Measurements from ENCODE around the gene ST8SIA5. TPM values are rescaled to one million over a fixed set of nuclear protein-coding genes. Genes with fewer than 3 reads are reported as not detected.

ST8SIA5 gene
- total and polyA plus RNA-seq, 9 of the 15 experiments (the other 6 are each of a cell fraction or from before 2014, with no cell fraction given), result 0.03 to 0.33 (median 0.06) TPM; not detected in 5

DNA sequence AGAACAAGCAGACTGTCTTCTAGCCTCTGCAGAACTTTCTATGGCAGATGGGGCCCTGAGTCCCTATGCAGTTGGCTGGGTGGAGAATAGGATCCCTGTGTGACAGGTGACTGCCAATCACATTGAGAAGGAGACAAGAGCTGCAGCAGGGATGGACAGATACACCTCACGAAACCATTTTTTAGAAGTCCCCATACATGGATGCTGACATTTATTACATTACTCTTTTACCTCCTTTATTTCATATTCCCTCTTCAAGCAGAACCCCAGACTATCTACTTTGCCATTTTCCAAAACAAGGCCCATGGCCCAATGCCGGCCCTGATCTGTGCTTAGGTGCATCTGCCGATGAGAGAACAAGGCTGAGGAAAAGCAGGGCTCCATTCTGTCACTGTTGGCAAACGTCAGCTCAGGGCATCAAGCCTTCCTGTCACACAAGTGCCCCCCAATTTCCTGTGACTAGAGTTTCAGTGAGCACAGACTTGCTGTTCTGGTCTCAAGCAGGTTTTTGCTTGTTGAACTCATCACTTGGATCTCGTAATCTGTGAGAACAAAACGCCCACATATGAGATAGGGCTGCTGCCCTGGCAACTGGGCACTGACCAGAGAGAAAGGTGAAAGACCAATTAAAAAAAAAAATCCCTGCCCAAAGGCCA is 135.6 kb downstream of the ST8SIA5 start:
- CTCF ChIA-PET (ENCODE audit: low intra/inter-chr PET ratio), result no interaction called here
- no TSS peak for BruUV-seq (replicated peaks)

GRCh38 chr18:46619559-46619958 is 137.3 kb downstream of the ST8SIA5 start:
- CTCF ChIA-PET (ENCODE audit: low intra/inter-chr PET ratio), result no interaction called here
- no peak for FAIRE-seq
- 0% methylated on average over 3 of the region's 3 CpGs for WGBS (ENCODE audit: insufficient coverage, low coverage, missing lambda C conversion rate)

More for the DNA sequence above, 135.6 kb downstream of the ST8SIA5 start:
- WGBS (ENCODE audit: insufficient coverage, low coverage, missing lambda C conversion rate), result 0% methylated on average over 6 of the region's 6 CpGs
- no peaks in the 10 kb centered on the region; a peak in 1 of 5 replicates for H3K27me3 ChIP-seq (ENCODE audit: control insufficient read depth in 2 of 2, insufficient read depth in 2 of 2, low read length in 2 of 2)
- H3K9ac ChIP-seq (ENCODE audit: insufficient read depth in 1 of 2, low read depth in 2 of 2, low read length in 2 of 2), result no peak overlapping the region
- no peak overlapping the region for H3K4me2 ChIP-seq (ENCODE audit: insufficient read depth, low read length)
- intact Hi-C loops (cut with micrococcal nuclease), result loop anchor here (10.0 kb wide), 1 partner anchor 66 kb away; no protein-coding TSS in a partner anchor
- DNase-seq (ENCODE audit: extremely low read depth in 1 of 4, low spot score in 3 of 4), result no peak
- no peak overlapping the region for H2AFZ ChIP-seq (ENCODE audit: low read depth, low read length)
- no peaks in the 10 kb centered on the region for H4K20me1 ChIP-seq (replicated peaks; ENCODE audit: control insufficient read depth, insufficient read depth, low read length)
- H3K27ac ChIP-seq (ENCODE audit: extremely low read depth, low read depth, low read length), result no peak overlapping the region
- TF ChIP-seq DMBX1 (CRISPR knock-in tag; IDR thresholded peaks at IDR 0.05; ENCODE audit: borderline replicate concordance) (no peak), BRD9 (IDR thresholded peaks at IDR 0.05; ENCODE audit: low read depth, partially characterized antibody) (no peak), ID3 (CRISPR knock-in tag; IDR thresholded peaks at IDR 0.05) (no peak), ID3 (tag; IDR thresholded peaks at IDR 0.05) (no peak)
- H3K9me1 ChIP-seq (ENCODE audit: control insufficient read depth, insufficient read depth, low read length), result no peaks in the 10 kb centered on the region
- no peaks in the 10 kb centered on the region for H3K36me3 ChIP-seq (ENCODE audit: control insufficient read depth, insufficient read depth, low read length)
- ATAC-seq, result no peak
- no peak for FAIRE-seq
- POLR2A ChIA-PET, result no interaction called here
- in situ Hi-C loops (cut with MboI), result no loop called here
- H3K9me3 ChIP-seq (replicated peaks; ENCODE audit: control insufficient read depth, insufficient read depth, low read depth, low read length), result no peaks in the 10 kb centered on the region
- H3K4me3 ChIP-seq, result no peak overlapping the region
- no peaks in the 10 kb centered on the region for H3K79me2 ChIP-seq (ENCODE audit: control insufficient read depth, insufficient read depth, low read length)
- peaks cover 0 to 5% of the 10 kb centered on the region in 2 experiments; a peak in 2 of 5 replicates for H3K4me1 ChIP-seq (replicated peaks in 1 of 2; ENCODE audit: control insufficient read depth in 2 of 2, insufficient read depth in 2 of 2, low read length in 2 of 2)

More at GRCh38 chr18:46619559-46619958, 137.3 kb downstream of the ST8SIA5 start:
- Histone ChIP-seq H3K27me3 (ENCODE audit: control insufficient read depth in 2 of 2, insufficient read depth in 2 of 2, low read length in 2 of 2) (no peaks in the 10 kb centered on the region), H2AFZ (ENCODE audit: low read depth, low read length) (no peak overlapping the region), H3K9me3 (replicated peaks; ENCODE audit: control insufficient read depth, insufficient read depth, low read depth, low read length) (no peaks in the 10 kb centered on the region), H3K9ac (ENCODE audit: insufficient read depth in 1 of 2, low read depth in 2 of 2, low read length in 2 of 2) (no peak overlapping the region), H3K9me1 (ENCODE audit: control insufficient read depth, insufficient read depth, low read length) (no peaks in the 10 kb centered on the region), H3K4me1 (replicated peaks in 1 of 2; ENCODE audit: control insufficient read depth in 2 of 2, insufficient read depth in 2 of 2, low read length in 2 of 2) (peaks cover 0 to 5% of the 10 kb centered on the region in 2 experiments; a peak in 2 of 5 replicates), H3K79me2 (ENCODE audit: control insufficient read depth, insufficient read depth, low read length) (no peaks in the 10 kb centered on the region), H3K4me2 (ENCODE audit: insufficient read depth, low read length) (no peak overlapping the region), H3K36me3 (ENCODE audit: control insufficient read depth, insufficient read depth, low read length) (no peaks in the 10 kb centered on the region), H3K27ac (ENCODE audit: extremely low read depth, low read depth, low read length) (no peak overlapping the region), H4K20me1 (replicated peaks; ENCODE audit: control insufficient read depth, insufficient read depth, low read length) (no peaks in the 10 kb centered on the region), H3K4me3 (no peak overlapping the region)
- BruUV-seq (replicated peaks), result no TSS peak
- POLR2A ChIA-PET, result interaction anchor here (0.7 kb wide), 1 partner anchor 11 kb away, joined by 4 read pairs; no protein-coding TSS in a partner anchor
- TF ChIP-seq, protein P1, sequence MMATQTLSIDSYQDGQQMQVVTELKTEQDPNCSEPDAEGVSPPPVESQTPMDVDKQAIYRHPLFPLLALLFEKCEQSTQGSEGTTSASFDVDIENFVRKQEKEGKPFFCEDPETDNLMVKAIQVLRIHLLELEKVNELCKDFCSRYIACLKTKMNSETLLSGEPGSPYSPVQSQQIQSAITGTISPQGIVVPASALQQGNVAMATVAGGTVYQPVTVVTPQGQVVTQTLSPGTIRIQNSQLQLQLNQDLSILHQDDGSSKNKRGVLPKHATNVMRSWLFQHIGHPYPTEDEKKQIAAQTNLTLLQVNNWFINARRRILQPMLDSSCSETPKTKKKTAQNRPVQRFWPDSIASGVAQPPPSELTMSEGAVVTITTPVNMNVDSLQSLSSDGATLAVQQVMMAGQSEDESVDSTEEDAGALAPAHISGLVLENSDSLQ (IDR thresholded peaks at IDR 0.05), result no peak
- TF ChIP-seq STAG1 (CRISPR knock-in tag; IDR thresholded peaks at IDR 0.05; ENCODE audit: borderline replicate concordance) (no peak), C11orf30 (IDR thresholded peaks at IDR 0.05; ENCODE audit: low read depth) (no peak), NCOA6 (IDR thresholded peaks at IDR 0.05) (no peak), ZBTB7A (IDR thresholded peaks at IDR 0.05; ENCODE audit: borderline replicate concordance, control insufficient read depth, low read depth, low read length) (no peak), ZNF586 (CRISPR knock-in tag; conservative IDR thresholded peaks at IDR 0.05) (no peak), ZBTB17 (CRISPR knock-in tag; IDR thresholded peaks at IDR 0.05) (no peak), NCOA1 (IDR thresholded peaks at IDR 0.05; ENCODE audit: low read depth) (no peak)
- TF ChIP-seq, protein P2, sequence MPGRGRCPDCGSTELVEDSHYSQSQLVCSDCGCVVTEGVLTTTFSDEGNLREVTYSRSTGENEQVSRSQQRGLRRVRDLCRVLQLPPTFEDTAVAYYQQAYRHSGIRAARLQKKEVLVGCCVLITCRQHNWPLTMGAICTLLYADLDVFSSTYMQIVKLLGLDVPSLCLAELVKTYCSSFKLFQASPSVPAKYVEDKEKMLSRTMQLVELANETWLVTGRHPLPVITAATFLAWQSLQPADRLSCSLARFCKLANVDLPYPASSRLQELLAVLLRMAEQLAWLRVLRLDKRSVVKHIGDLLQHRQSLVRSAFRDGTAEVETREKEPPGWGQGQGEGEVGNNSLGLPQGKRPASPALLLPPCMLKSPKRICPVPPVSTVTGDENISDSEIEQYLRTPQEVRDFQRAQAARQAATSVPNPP (IDR thresholded peaks at IDR 0.05; ENCODE audit: borderline replicate concordance, insufficient read depth, insufficient read length), result no peak
- intact Hi-C loops (cut with micrococcal nuclease), result no loop called here
- ATAC-seq (no peak), DNase-seq (ENCODE audit: extremely low read depth in 1 of 4, low spot score in 3 of 4) (no peak)
- in situ Hi-C loops (cut with MboI), result no loop called here
